Fibroblast of the aortic adventitia (primary cell): Measurements from ENCODE around the gene DLGAP1. TPM values are rescaled to one million over a fixed set of nuclear protein-coding genes. Genes with fewer than 3 reads are reported as not detected.

Experiments used
- DNase-seq: peaks from one replicate; pipeline ENCODE4 v3.0.0-alpha.2; 2010; ENCODE audit warnings: low read depth
- H3K4me3 ChIP-seq: 2 replicates; pipeline ENCODE4 v1.5.1; 2011; ENCODE audit warnings: low read depth, mild to moderate bottlenecking, control low read depth, low read length, moderate library complexity
- total RNA-seq: library from RNA; depleted of rRNA; stranded (reverse); fragments of >200 nt; gene quantifications from 2 replicates; pipeline ENCODE4 v1.2.3, GENCODE V29; 2012; ENCODE audit warnings: low replicate concordance
- TF ChIP-seq, protein P1 (sequence below): IDR thresholded peaks from 2 replicates; pipeline ENCODE4 v1.5.1; 2011; ENCODE audit warnings: mild to moderate bottlenecking, low read length, control low read depth, inconsistent platforms; ENCODE audit not compliant: insufficient read depth

DLGAP1 gene
- total RNA-seq, 1 donor, result 1.4 TPM

DNA sequence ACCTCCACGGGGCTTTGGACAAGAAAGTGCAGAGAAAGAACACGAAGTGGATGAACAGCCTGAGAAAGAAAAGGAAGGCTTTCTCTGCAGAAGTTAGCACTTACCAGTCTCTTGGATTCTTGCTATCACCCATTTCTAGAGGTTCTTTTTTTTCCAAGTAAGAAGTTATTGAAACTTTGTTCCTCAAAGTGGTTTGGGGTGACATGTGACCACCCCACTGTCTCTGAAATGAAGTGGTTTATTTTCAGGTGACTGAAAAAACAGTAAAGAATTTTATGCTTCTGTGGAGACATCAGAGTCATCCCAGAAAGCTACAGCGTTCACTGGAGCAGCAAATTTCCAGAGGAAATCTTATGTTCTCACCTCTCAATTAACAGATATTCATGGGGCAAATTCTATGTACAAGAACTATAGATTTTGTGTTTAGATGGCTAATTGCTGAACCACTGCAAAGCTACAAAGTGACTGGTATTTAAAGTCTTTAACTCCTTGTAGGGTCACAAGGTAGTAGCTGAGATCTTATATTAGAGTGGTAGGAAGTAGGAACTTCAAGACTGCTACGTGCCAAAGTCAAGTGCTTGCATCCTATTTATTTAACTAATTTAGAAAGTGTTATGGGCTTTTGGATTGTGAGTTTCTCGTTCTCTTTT, 737.6 kb downstream of the DLGAP1 start:
- TF ChIP-seq, protein P1, sequence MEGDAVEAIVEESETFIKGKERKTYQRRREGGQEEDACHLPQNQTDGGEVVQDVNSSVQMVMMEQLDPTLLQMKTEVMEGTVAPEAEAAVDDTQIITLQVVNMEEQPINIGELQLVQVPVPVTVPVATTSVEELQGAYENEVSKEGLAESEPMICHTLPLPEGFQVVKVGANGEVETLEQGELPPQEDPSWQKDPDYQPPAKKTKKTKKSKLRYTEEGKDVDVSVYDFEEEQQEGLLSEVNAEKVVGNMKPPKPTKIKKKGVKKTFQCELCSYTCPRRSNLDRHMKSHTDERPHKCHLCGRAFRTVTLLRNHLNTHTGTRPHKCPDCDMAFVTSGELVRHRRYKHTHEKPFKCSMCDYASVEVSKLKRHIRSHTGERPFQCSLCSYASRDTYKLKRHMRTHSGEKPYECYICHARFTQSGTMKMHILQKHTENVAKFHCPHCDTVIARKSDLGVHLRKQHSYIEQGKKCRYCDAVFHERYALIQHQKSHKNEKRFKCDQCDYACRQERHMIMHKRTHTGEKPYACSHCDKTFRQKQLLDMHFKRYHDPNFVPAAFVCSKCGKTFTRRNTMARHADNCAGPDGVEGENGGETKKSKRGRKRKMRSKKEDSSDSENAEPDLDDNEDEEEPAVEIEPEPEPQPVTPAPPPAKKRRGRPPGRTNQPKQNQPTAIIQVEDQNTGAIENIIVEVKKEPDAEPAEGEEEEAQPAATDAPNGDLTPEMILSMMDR, result no peak
- DNase-seq, result no peak
- no peak overlapping the region for H3K4me3 ChIP-seq

GRCh38 chr18:3716116-3716660, 738.9 kb downstream of the DLGAP1 start:
- no peak for DNase-seq
- TF ChIP-seq, protein P1, result no peak
- H3K4me3 ChIP-seq, result no peak overlapping the region

DNA sequence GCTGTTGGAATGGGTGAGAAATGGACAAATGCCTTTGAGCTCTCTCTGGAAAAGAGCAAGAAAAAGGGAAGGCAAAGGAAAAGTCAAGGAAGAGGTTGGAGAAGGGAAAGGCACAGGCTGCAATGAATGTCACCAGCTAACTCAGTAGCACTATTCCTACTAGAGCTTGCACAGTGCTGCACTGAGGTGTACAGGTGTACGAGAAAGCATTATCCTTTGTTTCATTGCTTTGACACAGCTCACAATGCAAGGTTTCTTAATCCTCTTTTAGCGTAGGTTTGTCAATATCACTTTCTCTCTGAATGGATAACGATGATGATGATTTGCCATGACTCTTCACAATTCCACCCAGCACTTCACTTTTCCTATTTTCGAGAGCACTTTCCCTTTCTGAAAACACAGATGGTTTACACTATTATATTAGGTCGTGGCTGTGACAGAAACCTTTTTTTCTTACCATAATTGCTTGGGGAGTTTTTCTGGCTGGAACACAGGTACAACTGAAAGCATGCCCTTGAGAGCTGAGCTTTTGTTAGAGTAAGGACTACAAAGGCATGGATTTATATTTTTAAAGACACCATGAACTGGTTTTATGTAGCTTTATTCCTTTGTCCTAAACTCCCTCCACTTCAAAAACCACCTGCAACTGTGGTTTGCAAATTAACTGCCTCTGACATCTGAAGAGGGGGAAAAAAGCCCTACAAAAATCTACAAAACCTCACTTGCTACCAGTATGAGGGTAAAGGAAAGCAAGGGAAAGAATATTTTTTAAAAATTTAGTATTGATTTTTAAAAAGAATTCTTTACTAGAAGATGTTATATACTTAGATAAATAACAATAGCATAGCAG, 739.7 kb downstream of the DLGAP1 start:
- DNase-seq, result no peak
- TF ChIP-seq, protein P1, result no peak

GRCh38 chr18:3713708-3714107, 741.4 kb downstream of the DLGAP1 start:
- no peak for DNase-seq
- TF ChIP-seq, protein P1, result no peak

More for the DNA sequence above, 739.7 kb downstream of the DLGAP1 start:
- H3K4me3 ChIP-seq, result no peak overlapping the region

DNA sequence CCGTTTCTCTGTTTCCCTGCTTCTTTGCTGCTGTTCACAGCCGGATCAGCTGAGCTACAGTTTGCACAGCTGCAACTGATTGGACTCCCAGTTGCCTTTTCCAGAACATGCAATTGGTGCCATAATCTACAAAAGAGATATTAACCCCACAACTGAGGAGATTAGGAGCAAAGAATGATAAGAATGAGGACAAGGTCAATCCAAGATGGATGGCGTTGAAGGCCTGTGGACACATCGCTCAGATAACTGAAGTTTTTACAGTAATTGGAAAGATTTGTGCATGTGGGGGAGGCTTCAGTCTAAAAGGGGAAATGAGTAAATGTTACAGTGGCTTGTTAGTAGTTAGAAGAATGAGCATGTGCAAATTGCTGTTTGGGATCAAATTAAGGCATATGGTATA, 741.9 kb downstream of the DLGAP1 start:
- TF ChIP-seq, protein P1, result no peak
- no peak overlapping the region for H3K4me3 ChIP-seq
- peak; percentile 74 for DNase-seq

More at GRCh38 chr18:3713708-3714107, 741.4 kb downstream of the DLGAP1 start:
- H3K4me3 ChIP-seq, result no peak overlapping the region

- TF ChIP-seq, protein P1, result no peak
- no peak overlapping the region for H3K4me3 ChIP-seq
- no peak for DNase-seq
Observed at GRCh38 chr18:3712491-3712890, 742.6 kb downstream of the DLGAP1 start.
